ENCODE measurements around the gene CNIH3. TPM values are rescaled to one million over a fixed set of nuclear protein-coding genes. Genes with fewer than 3 reads are reported as not detected.

The CNIH3 gene
- total RNA-seq, 1 experiment from 2014 or later: 3.7 TPM

DNA sequence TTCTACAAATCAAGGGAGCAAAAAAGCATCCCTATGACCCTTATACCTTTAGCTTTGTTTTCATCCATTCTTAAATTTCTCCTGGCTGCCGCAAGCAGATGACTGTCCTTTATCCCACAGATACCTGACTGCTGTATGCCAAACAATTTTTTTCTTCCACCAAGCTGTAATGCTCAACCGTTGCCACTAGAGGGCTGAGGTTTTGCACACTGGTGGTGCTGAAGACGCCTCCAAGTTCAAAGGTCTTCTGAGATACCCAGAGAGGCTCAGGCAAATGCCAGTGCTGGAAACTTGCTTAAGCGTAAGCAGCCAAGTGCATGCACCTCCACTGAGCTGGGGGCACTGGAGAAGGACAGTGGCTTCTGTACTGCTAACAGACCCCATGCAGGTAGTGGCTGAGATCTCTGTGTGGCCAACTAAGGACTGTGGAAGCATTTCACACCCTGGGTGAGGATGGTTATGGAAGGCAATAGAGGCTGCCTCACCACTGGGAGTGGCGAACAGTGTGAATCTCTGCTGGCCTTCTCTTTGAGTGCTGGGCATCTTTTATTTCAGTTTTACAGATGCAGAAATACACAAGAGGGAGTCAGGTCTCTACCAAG, 28.5 kb downstream of the CNIH3 start:
- in situ Hi-C loops (cut with HindIII; ENCODE audit: low pct_unique_long_range_greater_than_20kb, low sequenced_read_pairs) (no loop called here), intact Hi-C loops (cut with micrococcal nuclease; ENCODE audit: unreplicated experiment) (loop anchor here (1.0 to 5.0 kb wide), 3 partner anchors 132 to 278 kb away; no protein-coding TSS in a partner anchor)
- Histone ChIP-seq H3K4me1 (ENCODE audit: control insufficient read depth, insufficient read depth, low read length) (no peaks in the 10 kb centered on the region), H3K4me3 (ENCODE audit: low read depth in 2 of 2, low read length in 2 of 2) (no peak overlapping the region), H3K9me3 (ENCODE audit: control insufficient read depth, insufficient read depth, low read depth, low read length) (no peaks in the 10 kb centered on the region), H3K36me3 (ENCODE audit: control insufficient read depth, insufficient read depth, low read length) (no peaks in the 10 kb centered on the region), H3K27me3 (ENCODE audit: control insufficient read depth, insufficient read depth, low read length) (no peaks in the 10 kb centered on the region), H3K27ac (ENCODE audit: low read length) (no peak overlapping the region)
- DNase-seq (ENCODE audit: low read depth, low spot score): peak; percentile 54
- ChIA-PET CTCF (interaction anchor here (0.6 to 1.6 kb wide), 3 partner anchors 10 to 278 kb away, joined by 3 to 12 read pairs (median 4); no protein-coding TSS in a partner anchor), POLR2A (no interaction called here)
- no peak for TF ChIP-seq SIN3A (IDR thresholded peaks at IDR 0.05; ENCODE audit: borderline replicate concordance, insufficient read depth, low read depth, low read length)
- TF ChIP-seq, protein P1, sequence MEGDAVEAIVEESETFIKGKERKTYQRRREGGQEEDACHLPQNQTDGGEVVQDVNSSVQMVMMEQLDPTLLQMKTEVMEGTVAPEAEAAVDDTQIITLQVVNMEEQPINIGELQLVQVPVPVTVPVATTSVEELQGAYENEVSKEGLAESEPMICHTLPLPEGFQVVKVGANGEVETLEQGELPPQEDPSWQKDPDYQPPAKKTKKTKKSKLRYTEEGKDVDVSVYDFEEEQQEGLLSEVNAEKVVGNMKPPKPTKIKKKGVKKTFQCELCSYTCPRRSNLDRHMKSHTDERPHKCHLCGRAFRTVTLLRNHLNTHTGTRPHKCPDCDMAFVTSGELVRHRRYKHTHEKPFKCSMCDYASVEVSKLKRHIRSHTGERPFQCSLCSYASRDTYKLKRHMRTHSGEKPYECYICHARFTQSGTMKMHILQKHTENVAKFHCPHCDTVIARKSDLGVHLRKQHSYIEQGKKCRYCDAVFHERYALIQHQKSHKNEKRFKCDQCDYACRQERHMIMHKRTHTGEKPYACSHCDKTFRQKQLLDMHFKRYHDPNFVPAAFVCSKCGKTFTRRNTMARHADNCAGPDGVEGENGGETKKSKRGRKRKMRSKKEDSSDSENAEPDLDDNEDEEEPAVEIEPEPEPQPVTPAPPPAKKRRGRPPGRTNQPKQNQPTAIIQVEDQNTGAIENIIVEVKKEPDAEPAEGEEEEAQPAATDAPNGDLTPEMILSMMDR (IDR thresholded peaks at IDR 0.05): peak; percentile 95
- peak; percentile 78 for ATAC-seq
- no TSS peak for BruUV-seq (replicated peaks)

DNA sequence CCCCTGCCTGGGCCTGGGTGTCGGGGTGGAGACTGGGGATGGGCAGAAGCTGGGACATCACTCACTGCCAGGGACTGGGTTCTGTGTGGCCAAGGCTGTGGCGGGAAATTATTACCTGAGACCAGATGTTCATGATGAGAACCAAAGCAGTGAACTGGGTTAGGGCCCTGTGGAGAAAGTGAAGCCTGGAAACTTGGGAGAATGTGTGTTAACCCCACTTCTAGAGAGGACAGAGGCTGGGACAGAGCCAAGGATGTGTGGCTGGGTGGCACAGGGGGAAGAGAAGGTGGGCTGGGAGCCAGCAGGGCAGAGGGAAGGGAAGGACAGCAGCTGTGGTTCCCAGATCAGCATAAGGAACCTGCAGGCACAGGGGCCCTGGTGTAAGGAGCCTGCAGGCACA, 31.3 kb downstream of the CNIH3 start:
- ATAC-seq: no peak
- BruUV-seq (replicated peaks): no TSS peak
- ChIA-PET POLR2A (no interaction called here), CTCF (no interaction called here)
- in situ Hi-C loops (cut with HindIII; ENCODE audit: low pct_unique_long_range_greater_than_20kb, low sequenced_read_pairs) (no loop called here), intact Hi-C loops (cut with micrococcal nuclease; ENCODE audit: unreplicated experiment) (loop anchor here (5.0 kb wide), 1 partner anchor 275 kb away; no protein-coding TSS in a partner anchor)
- no peak overlapping the region for H3K27ac ChIP-seq (ENCODE audit: low read length)
- no peaks in the 10 kb centered on the region for H3K9me3 ChIP-seq (ENCODE audit: control insufficient read depth, insufficient read depth, low read depth, low read length)
- no peaks in the 10 kb centered on the region for H3K27me3 ChIP-seq (ENCODE audit: control insufficient read depth, insufficient read depth, low read length)
- no peak overlapping the region for H3K4me3 ChIP-seq (ENCODE audit: low read depth in 2 of 2, low read length in 2 of 2)
- TF ChIP-seq, protein P2, sequence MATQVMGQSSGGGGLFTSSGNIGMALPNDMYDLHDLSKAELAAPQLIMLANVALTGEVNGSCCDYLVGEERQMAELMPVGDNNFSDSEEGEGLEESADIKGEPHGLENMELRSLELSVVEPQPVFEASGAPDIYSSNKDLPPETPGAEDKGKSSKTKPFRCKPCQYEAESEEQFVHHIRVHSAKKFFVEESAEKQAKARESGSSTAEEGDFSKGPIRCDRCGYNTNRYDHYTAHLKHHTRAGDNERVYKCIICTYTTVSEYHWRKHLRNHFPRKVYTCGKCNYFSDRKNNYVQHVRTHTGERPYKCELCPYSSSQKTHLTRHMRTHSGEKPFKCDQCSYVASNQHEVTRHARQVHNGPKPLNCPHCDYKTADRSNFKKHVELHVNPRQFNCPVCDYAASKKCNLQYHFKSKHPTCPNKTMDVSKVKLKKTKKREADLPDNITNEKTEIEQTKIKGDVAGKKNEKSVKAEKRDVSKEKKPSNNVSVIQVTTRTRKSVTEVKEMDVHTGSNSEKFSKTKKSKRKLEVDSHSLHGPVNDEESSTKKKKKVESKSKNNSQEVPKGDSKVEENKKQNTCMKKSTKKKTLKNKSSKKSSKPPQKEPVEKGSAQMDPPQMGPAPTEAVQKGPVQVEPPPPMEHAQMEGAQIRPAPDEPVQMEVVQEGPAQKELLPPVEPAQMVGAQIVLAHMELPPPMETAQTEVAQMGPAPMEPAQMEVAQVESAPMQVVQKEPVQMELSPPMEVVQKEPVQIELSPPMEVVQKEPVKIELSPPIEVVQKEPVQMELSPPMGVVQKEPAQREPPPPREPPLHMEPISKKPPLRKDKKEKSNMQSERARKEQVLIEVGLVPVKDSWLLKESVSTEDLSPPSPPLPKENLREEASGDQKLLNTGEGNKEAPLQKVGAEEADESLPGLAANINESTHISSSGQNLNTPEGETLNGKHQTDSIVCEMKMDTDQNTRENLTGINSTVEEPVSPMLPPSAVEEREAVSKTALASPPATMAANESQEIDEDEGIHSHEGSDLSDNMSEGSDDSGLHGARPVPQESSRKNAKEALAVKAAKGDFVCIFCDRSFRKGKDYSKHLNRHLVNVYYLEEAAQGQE (IDR thresholded peaks at IDR 0.05; ENCODE audit: insufficient read depth in 1 of 2, low read depth in 2 of 2, low read length in 1 of 2): no peak
- no peak for TF ChIP-seq POLR2AphosphoS5 (IDR thresholded peaks at IDR 0.05; ENCODE audit: low read depth, low read length)
- no peak for TF ChIP-seq SIN3A (IDR thresholded peaks at IDR 0.05; ENCODE audit: borderline replicate concordance, insufficient read depth, low read depth, low read length)
- TF ChIP-seq, protein P1 (IDR thresholded peaks at IDR 0.05): no peak
- no peak for TF ChIP-seq TCF7L2 (IDR thresholded peaks at IDR 0.05; ENCODE audit: low read depth, low read length)
- no peak for DNase-seq (ENCODE audit: low read depth, low spot score)
- H3K36me3 ChIP-seq (ENCODE audit: control insufficient read depth, insufficient read depth, low read length): no peaks in the 10 kb centered on the region
- no peaks in the 10 kb centered on the region for H3K4me1 ChIP-seq (ENCODE audit: control insufficient read depth, insufficient read depth, low read length)
